ENCODE data around the gene CD44. TPM values are rescaled to one million over a fixed set of nuclear protein-coding genes. Genes with fewer than 3 reads are reported as not detected.

Gene CD44
- total and polyA plus RNA-seq, 10 of the 15 experiments (the other 5 are each of a cell fraction or from before 2014, with no cell fraction given), result 57.1 to 293 (median 120) TPM

DNA sequence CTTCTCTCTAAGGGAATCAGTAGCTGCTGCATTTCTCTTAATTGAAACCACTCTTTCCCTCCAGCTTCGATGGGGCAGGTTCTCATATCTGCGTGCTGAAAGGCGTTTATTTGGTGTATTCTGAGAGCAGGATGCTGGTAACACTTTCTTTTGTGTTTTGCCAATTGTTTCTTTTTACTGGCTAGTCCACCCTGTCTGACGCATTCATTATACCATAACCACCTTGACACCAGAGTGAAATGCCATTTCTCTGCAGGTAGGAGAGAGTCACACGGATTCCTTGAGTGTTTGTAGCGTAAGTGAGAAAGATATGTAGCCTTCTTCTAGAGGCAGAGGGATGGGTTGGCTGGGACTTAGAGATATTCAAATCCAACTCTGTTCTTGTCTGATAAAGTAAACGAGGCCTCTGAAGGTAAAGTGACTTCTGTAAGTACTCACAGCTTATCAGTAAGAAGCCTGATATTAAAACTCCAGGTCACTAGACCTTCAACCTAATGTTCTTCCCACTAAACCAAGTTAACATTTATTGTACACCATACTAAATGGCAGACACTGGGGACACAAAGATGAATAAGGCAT is 21.4 kb downstream of the CD44 start (continued):
- TF ChIP-seq LARP7 (IDR thresholded peaks at IDR 0.05), result no peak
- TF ChIP-seq TARDBP (IDR thresholded peaks at IDR 0.05; ENCODE audit: borderline replicate concordance), result no peak
- TF ChIP-seq TAF1 (IDR thresholded peaks at IDR 0.05; ENCODE audit: borderline replicate concordance, low read depth, low read length), result no peak
- TF ChIP-seq JUND (IDR thresholded peaks at IDR 0.05; ENCODE audit: low read depth, low read length), result no peak
- no peak for TF ChIP-seq EP300 (IDR thresholded peaks at IDR 0.05; ENCODE audit: borderline replicate concordance in 1 of 2, control insufficient read depth in 1 of 2, low read depth in 2 of 2, low read length in 2 of 2)

DNA sequence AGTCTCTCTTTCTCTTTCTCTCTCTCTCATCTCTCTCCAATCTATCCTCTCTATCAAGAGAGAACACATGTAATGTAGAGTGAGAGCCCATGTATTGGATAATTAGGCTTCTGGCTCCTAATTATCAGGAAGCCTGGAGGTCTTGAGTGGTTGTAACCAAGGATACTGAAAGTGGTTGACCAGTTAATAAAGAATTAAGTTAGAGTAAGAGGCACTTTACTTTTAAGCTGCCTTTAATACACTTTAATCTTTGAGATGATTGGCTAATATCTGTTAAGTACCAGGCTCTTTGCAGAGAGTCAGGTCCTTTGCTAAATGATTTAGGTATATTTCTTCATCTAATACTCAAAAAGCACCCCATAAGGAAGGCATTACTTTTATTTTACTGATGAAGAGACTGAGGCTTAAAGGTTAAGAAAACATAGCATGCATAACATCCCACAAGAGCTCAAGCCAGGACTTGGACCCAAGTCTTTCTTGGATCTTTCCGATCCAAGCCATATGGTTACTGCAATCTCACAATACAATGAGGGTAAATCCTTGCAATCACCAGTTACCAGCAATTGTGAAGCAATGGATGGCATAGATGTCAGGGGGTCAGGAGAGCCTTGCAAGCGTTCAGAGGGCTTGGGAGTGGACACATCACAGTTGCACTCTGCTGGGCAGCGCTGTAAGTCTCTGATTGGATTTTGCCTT is 22.1 kb downstream of the CD44 start:
- FAIRE-seq (no peak), ATAC-seq (no peak), DNase-seq (ENCODE audit: low read depth, low spot score) (no peak)
- no peak overlapping the region for H3K27ac ChIP-seq (ENCODE audit: control insufficient read depth, insufficient read depth)
- ChIA-PET POLR2A (no interaction called here), SMC1A (ENCODE audit: uncharacterized antibody, unreplicated experiment) (interaction anchor here (1.0 to 16.2 kb wide), 7 partner anchors 11 to 158 kb away, joined by 3 to 260 read pairs (median 29); partner anchors contain the start of gene CD44), RAD21 (ENCODE audit: unreplicated experiment) (interaction anchor here (4.0 to 4.7 kb wide), 2 partner anchors 15 to 22 kb away, joined by 19 to 38 read pairs; partner anchors contain the start of gene CD44), CTCF (interaction anchor here (1.3 to 8.1 kb wide), 6 partner anchors 13 to 227 kb away, joined by 3 to 111 read pairs (median 16); partner anchors contain the start of gene CD44)
- TSS peak; percentile 3 for BruUV-seq (replicated peaks)
- H3K36me3 ChIP-seq (ENCODE audit: control insufficient read depth in 2 of 2, insufficient read depth in 2 of 2, low read length in 1 of 2), result peaks cover 0 to 2% of the 10 kb centered on the region in 2 experiments; a peak in 2 of 4 replicates
- TF ChIP-seq RB1 (IDR thresholded peaks at IDR 0.05; ENCODE audit: borderline replicate concordance) (no peak), ASH2L (IDR thresholded peaks at IDR 0.05; ENCODE audit: borderline replicate concordance, low read depth) (no peak), KLF5 (IDR thresholded peaks at IDR 0.05; ENCODE audit: partially characterized antibody) (no peak), CHD1 (IDR thresholded peaks at IDR 0.05; ENCODE audit: low read depth, low read length) (no peak), MEF2B (IDR thresholded peaks at IDR 0.05; ENCODE audit: partially characterized antibody, poor library complexity, severe bottlenecking) (no peak), SREBF2 (IDR thresholded peaks at IDR 0.05; ENCODE audit: low read length) (no peak), TAF1 (IDR thresholded peaks at IDR 0.05; ENCODE audit: borderline replicate concordance, low read depth, low read length) (no peak), GABPA (IDR thresholded peaks at IDR 0.05; ENCODE audit: low read depth) (no peak)
- H2AFZ ChIP-seq (ENCODE audit: control insufficient read depth, low read depth, low read length), result no peak overlapping the region
- H3K9ac ChIP-seq (ENCODE audit: control insufficient read depth, insufficient read depth, low read length), result no peak overlapping the region
- intact Hi-C loops (cut with micrococcal nuclease; ENCODE audit: unreplicated experiment) (no loop called here), in situ Hi-C loops (cut with MboI) (no loop called here)
- no peak overlapping the region for H3K4me3 ChIP-seq
- WGBS (ENCODE audit: insufficient coverage, insufficient replicate concordance, low lambda C conversion rate, missing lambda C conversion rate), result 100% methylated on average over 3 of the region's 3 CpGs
- no peaks in the 10 kb centered on the region for H4K20me1 ChIP-seq (ENCODE audit: control insufficient read depth, insufficient read depth)
- no peak overlapping the region for H3K4me2 ChIP-seq (ENCODE audit: control insufficient read depth, insufficient read depth)
- peaks cover 32% of the 10 kb centered on the region for H3K4me1 ChIP-seq (ENCODE audit: control insufficient read depth, insufficient read depth, low read length)
- H3K27me3 ChIP-seq (replicated peaks in 1 of 2; ENCODE audit: control insufficient read depth in 2 of 2, insufficient read depth in 2 of 2, low read length in 1 of 2), result no peaks in the 10 kb centered on the region
- H3K9me3 ChIP-seq (replicated peaks; ENCODE audit: control insufficient read depth, insufficient read depth, low read length), result no peaks in the 10 kb centered on the region
- peaks cover 39% of the 10 kb centered on the region for H3K79me2 ChIP-seq (ENCODE audit: control insufficient read depth, insufficient read depth, low read length)

Measured in GM12878 (cell line).